GM10248 (cell line): Measurements from ENCODE around the gene BCL11A.

ENCODE experiments used
- CTCF ChIA-PET: fragments of 300-600 bp; sonication (Branson Sonifier 250); formaldehyde crosslinking; extraction: SDS; loops from one replicate; lab custom pipeline; 2021; ENCODE audit warnings: antibody characterized with exemption; lab: Yijun Ruan, JAX
- POLR2A ChIA-PET: fragments of 350-650 bp; sonication (Branson Sonifier 250); formaldehyde crosslinking; extraction: SDS; loops from one replicate; lab custom pipeline; 2020; ENCODE audit warnings: antibody characterized with exemption; lab: Yijun Ruan, JAX
- DNase-seq: peaks from one replicate; pipeline ENCODE4 v3.0.0; 2012; ENCODE audit errors: extremely low spot score
- TF ChIP-seq, protein P1 (sequence below): IDR thresholded peaks from 2 replicates; pipeline ENCODE4 v1.5.1; 2012; ENCODE audit warnings: mild to moderate bottlenecking, low read depth; ENCODE audit errors: extremely low read depth, missing control alignments, control extremely low read depth

The BCL11A gene

DNA sequence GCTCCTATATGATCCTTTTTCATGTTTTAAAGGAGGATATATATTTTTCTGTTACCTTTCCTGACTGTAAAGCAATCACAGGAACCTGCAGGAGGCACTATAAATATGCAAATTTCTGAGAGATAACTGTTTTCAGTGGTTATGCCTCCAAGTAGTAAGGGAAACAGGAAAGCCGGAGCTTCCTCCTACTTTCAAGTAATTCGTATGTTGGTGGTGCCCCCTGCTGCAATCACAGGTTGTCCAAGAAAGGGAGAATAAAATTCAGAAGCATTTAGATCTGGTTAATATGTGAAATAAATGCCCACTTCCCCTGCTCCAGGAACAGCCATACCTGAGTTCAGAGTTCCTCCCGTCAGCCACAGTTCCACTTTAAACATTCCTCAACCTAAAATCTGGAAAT lies 12.0 kb upstream of the BCL11A start:
- POLR2A ChIA-PET = no interaction called here
- DNase-seq = no peak
- CTCF ChIA-PET = interaction anchor here (2.1 to 5.5 kb wide), 3 partner anchors 16 to 77 kb away, joined by 6 to 27 read pairs (median 15); no protein-coding TSS in a partner anchor
- TF ChIP-seq, protein P1, sequence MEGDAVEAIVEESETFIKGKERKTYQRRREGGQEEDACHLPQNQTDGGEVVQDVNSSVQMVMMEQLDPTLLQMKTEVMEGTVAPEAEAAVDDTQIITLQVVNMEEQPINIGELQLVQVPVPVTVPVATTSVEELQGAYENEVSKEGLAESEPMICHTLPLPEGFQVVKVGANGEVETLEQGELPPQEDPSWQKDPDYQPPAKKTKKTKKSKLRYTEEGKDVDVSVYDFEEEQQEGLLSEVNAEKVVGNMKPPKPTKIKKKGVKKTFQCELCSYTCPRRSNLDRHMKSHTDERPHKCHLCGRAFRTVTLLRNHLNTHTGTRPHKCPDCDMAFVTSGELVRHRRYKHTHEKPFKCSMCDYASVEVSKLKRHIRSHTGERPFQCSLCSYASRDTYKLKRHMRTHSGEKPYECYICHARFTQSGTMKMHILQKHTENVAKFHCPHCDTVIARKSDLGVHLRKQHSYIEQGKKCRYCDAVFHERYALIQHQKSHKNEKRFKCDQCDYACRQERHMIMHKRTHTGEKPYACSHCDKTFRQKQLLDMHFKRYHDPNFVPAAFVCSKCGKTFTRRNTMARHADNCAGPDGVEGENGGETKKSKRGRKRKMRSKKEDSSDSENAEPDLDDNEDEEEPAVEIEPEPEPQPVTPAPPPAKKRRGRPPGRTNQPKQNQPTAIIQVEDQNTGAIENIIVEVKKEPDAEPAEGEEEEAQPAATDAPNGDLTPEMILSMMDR = no peak

GRCh38 chr2:60560734-60561644 lies 7.5 kb upstream of the BCL11A start:
- TF ChIP-seq, protein P1 = peak; percentile 62
- ChIA-PET CTCF (interaction anchor here (0.7 to 7.3 kb wide), 27 partner anchors 9 to 1551 kb away, joined by 3 to 77 read pairs (median 3); no protein-coding TSS in a partner anchor), POLR2A (no interaction called here)
- DNase-seq = peak; percentile 41

GRCh38 chr2:60559880-60560279 lies 6.4 kb upstream of the BCL11A start:
- DNase-seq = no peak
- TF ChIP-seq, protein P1 = no peak
- POLR2A ChIA-PET = no interaction called here
- CTCF ChIA-PET = interaction anchor here (0.9 to 7.3 kb wide), 11 partner anchors 10 to 1258 kb away, joined by 3 to 77 read pairs (median 7); no protein-coding TSS in a partner anchor

DNA sequence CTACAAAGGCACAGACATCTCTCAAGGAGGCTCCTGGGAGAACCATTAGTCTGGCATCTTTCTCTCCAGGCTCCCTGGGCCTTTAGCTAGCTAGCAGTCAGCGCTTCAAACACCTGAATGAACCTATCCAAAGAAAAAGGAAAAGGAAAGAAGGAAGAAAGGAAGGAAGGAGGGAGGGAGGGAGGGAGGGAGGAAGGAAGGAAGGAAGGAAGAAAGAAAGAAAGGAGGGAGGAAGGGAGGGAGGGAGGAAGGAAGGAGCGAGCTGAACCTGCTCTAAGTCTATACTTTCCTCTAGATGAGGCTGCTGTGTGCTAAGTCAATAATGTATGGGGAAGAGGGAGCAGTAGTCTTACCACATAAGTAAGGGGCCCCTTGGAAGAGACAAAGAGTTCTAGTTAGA lies 5.1 kb upstream of the BCL11A start:
- ChIA-PET POLR2A (no interaction called here), CTCF (interaction anchor here (1.2 to 7.3 kb wide), 6 partner anchors 12 to 246 kb away, joined by 3 to 77 read pairs (median 8); no protein-coding TSS in a partner anchor)
- DNase-seq = no peak
- TF ChIP-seq, protein P1 = no peak

DNA sequence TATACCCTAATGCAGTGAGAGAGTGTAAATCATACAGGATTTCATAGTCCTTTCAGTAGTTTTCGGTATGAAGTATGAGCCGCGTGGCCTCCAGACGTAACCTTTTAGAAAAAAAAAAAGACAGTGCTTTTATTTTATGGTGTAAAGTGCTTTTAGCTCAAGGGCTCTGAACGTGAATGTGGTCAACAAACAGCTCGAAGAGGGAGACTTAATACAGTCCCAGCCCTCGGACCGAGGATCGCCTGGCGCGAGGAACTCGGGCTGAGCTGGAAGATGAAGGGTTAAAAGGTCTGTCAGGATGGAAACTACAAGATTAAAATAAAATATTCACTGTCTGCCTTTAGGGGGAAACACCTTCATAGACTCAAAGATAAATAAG lies 4.0 kb upstream of the BCL11A start:
- no peak for DNase-seq
- POLR2A ChIA-PET = no interaction called here
- TF ChIP-seq, protein P1 = no peak
- CTCF ChIA-PET = interaction anchor here (1.1 to 1.6 kb wide), 2 partner anchors 13 to 1533 kb away, joined by 3 read pairs; no protein-coding TSS in a partner anchor

DNA sequence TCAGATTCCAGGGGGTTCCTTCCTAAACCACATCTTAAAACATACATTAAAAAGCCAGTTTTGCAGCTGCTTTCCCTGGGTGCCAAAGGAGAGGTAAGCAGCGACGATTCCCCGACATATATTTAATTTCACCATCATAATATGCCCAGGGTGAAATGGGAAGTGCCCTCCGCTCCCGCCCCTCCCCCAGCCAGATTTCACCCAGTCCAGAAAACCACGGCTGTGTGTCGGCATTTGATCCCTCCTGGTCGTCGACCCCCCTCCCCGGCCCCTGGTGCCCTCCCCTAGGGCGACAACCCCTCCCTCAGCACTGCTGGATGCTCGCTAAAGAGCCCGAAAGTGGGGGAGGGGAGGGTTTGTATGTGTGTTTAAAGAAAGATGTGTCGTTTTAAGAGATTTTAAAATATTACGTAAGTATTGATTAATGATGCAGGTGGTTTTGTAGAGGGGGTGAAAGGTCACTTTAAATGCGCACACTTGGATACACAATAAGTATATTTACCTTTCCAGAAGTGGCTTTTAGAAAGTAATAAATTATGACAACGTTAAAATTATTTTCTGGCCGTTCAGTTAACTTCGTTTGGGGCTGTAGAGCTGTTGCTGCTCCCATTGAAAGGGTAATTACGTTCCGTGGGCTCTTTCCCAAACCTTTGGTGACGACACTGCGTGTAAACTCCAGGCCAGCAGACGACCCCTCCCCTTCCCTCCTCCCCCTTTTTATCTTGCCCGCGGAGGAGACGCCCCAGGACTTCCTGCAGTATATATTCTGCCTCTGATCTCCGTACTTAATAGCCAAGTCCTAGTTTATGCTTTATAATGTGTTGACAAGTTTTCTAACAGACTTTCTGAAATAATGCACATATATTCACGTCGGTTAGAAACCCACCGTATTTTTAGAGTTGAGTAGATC lies 3.4 kb upstream of the BCL11A start:
- TF ChIP-seq, protein P1 = no peak
- ChIA-PET CTCF (interaction anchor here (0.8 to 1.8 kb wide), 8 partner anchors 12 to 1533 kb away, joined by 3 to 10 read pairs (median 4); no protein-coding TSS in a partner anchor), POLR2A (no interaction called here)
- DNase-seq = no peak
